Hepatocyte (in vitro differentiated cells): Measurements from ENCODE around the gene INF2. TPM values are rescaled to one million over a fixed set of nuclear protein-coding genes. Genes with fewer than 3 reads are reported as not detected.

Experiments used
- DNase-seq: peaks from one replicate; pipeline ENCODE4 v3.0.0-alpha.2; 2016; ENCODE audit warnings: low spot score
- H2AFZ ChIP-seq: fragments of 200-600 bp; sonication (generic); 2 replicates; pipeline ENCODE4 v1.6.0; 2016; ENCODE audit warnings: antibody characterized with exemption, mild to moderate bottlenecking
- H3K27ac ChIP-seq: fragments of 200-600 bp; sonication (generic); 2 replicates; pipeline ENCODE4 v1.5.1; 2016; ENCODE audit warnings: mild to moderate bottlenecking
- H3K27me3 ChIP-seq: fragments of 200-600 bp; sonication (generic); 2 replicates; pipeline ENCODE4 v1.6.1; 2016
- H3K36me3 ChIP-seq: fragments of 200-600 bp; sonication (generic); replicated peaks from 2 replicates; pipeline ENCODE4 v1.5.1; 2016; ENCODE audit warnings: low read depth; ENCODE audit not compliant: insufficient read depth
- H3K4me1 ChIP-seq: fragments of 200-600 bp; sonication (generic); 2 replicates; pipeline ENCODE4 v1.5.1; 2016; ENCODE audit warnings: mild to moderate bottlenecking, moderate library complexity; ENCODE audit not compliant: insufficient read depth
- H3K4me2 ChIP-seq: fragments of 200-600 bp; sonication (generic); 2 replicates; pipeline ENCODE4 v1.6.0; 2016
- H3K4me3 ChIP-seq: fragments of 200-600 bp; sonication (generic); 2 replicates; pipeline ENCODE4 v1.5.1; 2016; ENCODE audit warnings: mild to moderate bottlenecking
- H3K79me2 ChIP-seq: fragments of 200-600 bp; sonication (generic); 2 replicates; pipeline ENCODE4 v1.6.0; 2017; ENCODE audit warnings: mild to moderate bottlenecking
- H3K9me2 ChIP-seq: fragments of 200-600 bp; sonication (generic); replicated peaks from 2 replicates; pipeline ENCODE4 v1.6.0; 2017; ENCODE audit warnings: mild to moderate bottlenecking; ENCODE audit not compliant: insufficient read depth
- H3K9me3 ChIP-seq: fragments of 200-600 bp; sonication (generic); 2 replicates; pipeline ENCODE4 v1.5.1; 2016; ENCODE audit warnings: low read depth, mild to moderate bottlenecking
- H4K20me1 ChIP-seq: fragments of 200-600 bp; sonication (generic); 2 replicates; pipeline ENCODE4 v1.6.0; 2016; ENCODE audit warnings: mild to moderate bottlenecking; ENCODE audit not compliant: insufficient read depth, poor library complexity, severe bottlenecking
- CTCF ChIP-seq: fragments of 200-600 bp; sonication (generic); IDR thresholded peaks from 2 replicates; pipeline ENCODE4 v1.5.1; 2016; ENCODE audit warnings: antibody characterized with exemption, mild to moderate bottlenecking; ENCODE audit not compliant: poor library complexity
- EZH2 ChIP-seq: fragments of 200-600 bp; sonication (generic); IDR thresholded peaks from 2 replicates; pipeline ENCODE4 v1.6.1; 2016; ENCODE audit warnings: antibody characterized with exemption, mild to moderate bottlenecking, borderline replicate concordance
- EZH2phosphoT487 ChIP-seq: fragments of 200-600 bp; sonication (generic); IDR thresholded peaks from one replicate; pipeline ENCODE4 v1.6.1; 2018; ENCODE audit warnings: antibody characterized with exemption, mild to moderate bottlenecking, low read depth, moderate library complexity; ENCODE audit not compliant: unreplicated experiment, severe bottlenecking
- WGBS: methylation state at CpG from one replicate; pipeline ENCODE4 v1.1.6; 2016; ENCODE audit warnings: low lambda C conversion rate; ENCODE audit errors: missing lambda C conversion rate; 5-methylcytosine and 5-hydroxymethylcytosine counted together
- polyA plus RNA-seq: library from polyadenylated mRNA; unstranded; fragments of >200 nt; fragmentation: Nextera tagmentation; extraction: Ambion mirVana; gene quantifications from 2 replicates; pipeline ENCODE4 v1.2.1, GENCODE V29; 2016
- total RNA-seq: library from RNA; depleted of rRNA; stranded (reverse); fragments of >200 nt; gene quantifications from 2 replicates; pipeline ENCODE4 v1.2.3, GENCODE V29; 2014

Gene INF2
- total and polyA plus RNA-seq, 2 experiments from 2014 or later, result 23.8 to 31.6 TPM

DNA sequence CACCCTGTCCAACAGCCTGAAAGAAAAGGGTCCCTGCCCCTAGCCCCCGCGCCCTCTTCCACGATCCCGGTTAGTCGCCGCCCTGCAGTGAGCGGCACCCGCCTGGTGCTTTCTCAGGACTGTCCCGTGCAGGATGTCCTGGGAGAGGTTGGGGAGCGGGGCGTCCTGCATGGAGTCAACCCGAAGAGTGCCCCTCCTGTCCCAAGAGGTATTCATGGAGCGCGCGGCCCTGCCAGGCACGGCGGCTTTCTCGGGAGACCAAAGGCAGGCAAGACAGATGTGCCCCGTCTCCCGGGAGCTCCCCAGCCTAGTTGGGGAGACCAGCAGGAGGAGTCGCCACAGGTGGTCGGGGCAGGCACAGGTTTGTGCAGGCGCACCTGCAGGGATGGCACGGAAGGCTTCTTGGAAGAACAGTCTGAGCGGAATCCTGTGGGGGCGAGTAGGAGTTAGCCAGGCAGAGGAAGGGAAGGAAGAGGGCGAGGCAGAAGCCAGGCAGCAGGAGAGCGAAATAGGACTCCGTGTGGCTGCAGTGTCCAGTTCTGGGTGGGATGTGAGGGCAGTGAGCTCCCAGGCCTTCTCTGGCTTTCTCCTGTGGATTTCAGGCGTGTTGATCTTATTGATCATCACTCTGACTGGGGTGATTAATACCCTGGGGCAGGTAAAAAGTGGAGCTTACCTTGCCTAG is 64.3 kb downstream of the INF2 start:
- Histone ChIP-seq H3K36me3 (no peaks in the 10 kb centered on the region), H3K4me1 (peaks cover 18% of the 10 kb centered on the region), H3K27ac (peak overlapping the region; percentile 92), H3K27me3 (no peaks in the 10 kb centered on the region), H3K9me3 (no peaks in the 10 kb centered on the region), H4K20me1 (peaks cover 26% of the 10 kb centered on the region), H3K79me2 (peaks cover 56% of the 10 kb centered on the region), H2AFZ (peak overlapping the region; percentile 37), H3K9me2 (no peaks in the 10 kb centered on the region), H3K4me2 (peak overlapping the region; percentile 97), H3K4me3 (peak overlapping the region; percentile 53)
- TF ChIP-seq CTCF (no peak), EZH2phosphoT487 (no peak), EZH2 (no peak)
- DNase-seq, result peak; percentile 43
- 3% methylated on average over 30 of the region's 30 CpGs for WGBS

GRCh38 chr14:104754213-104754851 is 64.9 kb downstream of the INF2 start:
- H4K20me1 ChIP-seq, result peaks cover 31% of the 10 kb centered on the region
- peaks cover 63% of the 10 kb centered on the region for H3K79me2 ChIP-seq

DNA sequence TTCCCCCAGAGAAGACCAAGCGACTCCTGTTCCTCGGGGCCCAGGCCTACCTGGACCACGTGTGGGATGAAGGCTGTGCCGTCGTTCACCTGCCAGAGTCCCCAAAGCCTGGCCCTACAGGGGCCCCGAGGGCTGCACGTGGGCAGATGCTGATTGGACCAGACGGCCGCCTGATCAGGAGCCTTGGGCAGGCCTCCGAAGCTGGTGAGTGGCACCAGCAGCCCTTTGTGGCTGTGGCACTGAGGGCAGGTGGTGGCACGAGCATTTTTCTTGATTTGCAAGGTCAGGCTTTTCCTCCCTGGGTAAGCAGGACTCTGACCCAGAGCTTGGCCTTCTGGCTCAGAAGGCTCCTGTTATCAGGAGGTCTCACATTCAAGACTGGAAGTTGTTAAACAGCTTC is 66.2 kb downstream of the INF2 start:
- no peaks in the 10 kb centered on the region for H3K27me3 ChIP-seq
- peak overlapping the region; percentile 97 for H3K4me2 ChIP-seq
- 87% methylated on average over 11 of the region's 11 CpGs for WGBS
- no peak overlapping the region for H3K4me3 ChIP-seq
- H2AFZ ChIP-seq, result no peak overlapping the region
- peaks cover 6% of the 10 kb centered on the region for H3K4me1 ChIP-seq
- no peak for DNase-seq
- H3K9me2 ChIP-seq, result no peaks in the 10 kb centered on the region
- no peak overlapping the region for H3K27ac ChIP-seq
- H3K79me2 ChIP-seq, result peaks cover 67% of the 10 kb centered on the region
- H3K9me3 ChIP-seq, result no peaks in the 10 kb centered on the region
- H3K36me3 ChIP-seq, result no peaks in the 10 kb centered on the region
- TF ChIP-seq EZH2 (no peak), CTCF (no peak), EZH2phosphoT487 (no peak)
- H4K20me1 ChIP-seq, result peaks cover 31% of the 10 kb centered on the region

More at GRCh38 chr14:104754213-104754851, 64.9 kb downstream of the INF2 start:
- H3K4me1 ChIP-seq, result peaks cover 13% of the 10 kb centered on the region
- H3K36me3 ChIP-seq, result no peaks in the 10 kb centered on the region
- H3K4me3 ChIP-seq, result peak overlapping the region; percentile 53
- TF ChIP-seq EZH2 (no peak), EZH2phosphoT487 (no peak), CTCF (no peak)
- H3K4me2 ChIP-seq, result peak overlapping the region; percentile 97
- H3K27ac ChIP-seq, result peak overlapping the region; percentile 92
- WGBS, result 69% methylated on average over 13 of the region's 13 CpGs
- no peak overlapping the region for H2AFZ ChIP-seq
- H3K9me2 ChIP-seq, result no peaks in the 10 kb centered on the region
- no peaks in the 10 kb centered on the region for H3K9me3 ChIP-seq
- DNase-seq, result no peak
- no peaks in the 10 kb centered on the region for H3K27me3 ChIP-seq
